WTC11 (cell line): ENCODE measurements around the gene AFAP1L2.

ENCODE experiments used
- ATF2 ChIP-seq: sonication (generic); formaldehyde crosslinking; IDR thresholded peaks from 2 replicates; pipeline ENCODE4 v1.8.1; 2022; ENCODE audit warnings: low read depth, missing genetic modification reagents, borderline replicate concordance
- CBFB ChIP-seq: sonication (generic); formaldehyde crosslinking; IDR thresholded peaks from 2 replicates; pipeline ENCODE4 v1.8.1; 2022; ENCODE audit warnings: mild to moderate bottlenecking, low read depth, missing genetic modification reagents
- CTCF ChIP-seq: fragments of 200-600 bp; IDR thresholded peaks from 2 replicates; pipeline ENCODE4 v1.8.0; 2022; ENCODE audit warnings: antibody characterized with exemption
- ETV6 ChIP-seq: sonication (generic); formaldehyde crosslinking; IDR thresholded peaks from 2 replicates; pipeline ENCODE4 v1.8.1; 2022; ENCODE audit warnings: mild to moderate bottlenecking, missing genetic modification reagents
- GABPB1 ChIP-seq: sonication (generic); formaldehyde crosslinking; IDR thresholded peaks from 2 replicates; pipeline ENCODE4 v1.8.1; 2023; ENCODE audit warnings: mild to moderate bottlenecking, missing genetic modification reagents
- NFYB ChIP-seq: sonication (generic); formaldehyde crosslinking; conservative IDR thresholded peaks from 2 replicates; pipeline ENCODE4 v1.8.0; 2022; ENCODE audit warnings: low read depth, missing genetic modification reagents
- NR1H2 ChIP-seq: sonication (generic); formaldehyde crosslinking; IDR thresholded peaks from 2 replicates; pipeline ENCODE4 v1.9.0; 2021; ENCODE audit warnings: mild to moderate bottlenecking, moderate library complexity, missing genetic modification reagents
- SP1 ChIP-seq: sonication (generic); formaldehyde crosslinking; conservative IDR thresholded peaks from 2 replicates; pipeline ENCODE4 v1.8.1; 2022; ENCODE audit warnings: missing genetic modification reagents
- ZNF232 ChIP-seq: sonication (generic); formaldehyde crosslinking; IDR thresholded peaks from 2 replicates; pipeline ENCODE4 v1.8.0; 2022; ENCODE audit warnings: mild to moderate bottlenecking, missing genetic modification reagents
- ZNF317 ChIP-seq: sonication (generic); formaldehyde crosslinking; IDR thresholded peaks from 2 replicates; pipeline ENCODE4 v1.8.1; 2023; ENCODE audit warnings: low read depth, mild to moderate bottlenecking, moderate library complexity, missing genetic modification reagents, borderline replicate concordance

GRCh38 chr10:114334301-114334700, 70.0 kb downstream of the AFAP1L2 start:
- TF ChIP-seq CBFB (CRISPR knock-in tag) (no peak), CTCF (no peak), ATF2 (CRISPR knock-in tag) (no peak), NFYB (CRISPR knock-in tag) (no peak), GABPB1 (CRISPR knock-in tag) (no peak), ZNF232 (no peak), ETV6 (CRISPR knock-in tag) (no peak), SP1 (CRISPR knock-in tag) (no peak), ZNF317 (CRISPR knock-in tag) (no peak), NR1H2 (no peak)
